Hippocampal formation (tissue), 2 donors: ENCODE results near the gene CKAP5.
"Not testable (repeated sequence)": the region's sequence is repeated elsewhere in the genome, so short reads cannot be mapped to it uniquely, and the experiment has no call there.

Experiments
- DNase-seq, 2 donors: peaks; one replicate each; lab custom pipeline; 2025; lab: John Stamatoyannopoulos, UW

The CKAP5 gene

GRCh38 chr11:46855167-46855566 lies 9.1 kb upstream of the CKAP5 start:
- DNase-seq, result no peak

- DNase-seq, result no peak
Observed at GRCh38 chr11:46850829-46851380, 4.8 kb upstream of the CKAP5 start.

GRCh38 chr11:46849631-46850030 lies 3.6 kb upstream of the CKAP5 start:
- no peak for DNase-seq

GRCh38 chr11:46846510-46846830 lies 390 bp upstream of the CKAP5 start:
- DNase-seq, result no peak

GRCh38 chr11:46845440-46845739 lies 690 bp downstream of the CKAP5 start:
- DNase-seq, result no peak

- no peak for DNase-seq
Observed at GRCh38 chr11:46840116-46840515, 6.0 kb downstream of the CKAP5 start.

GRCh38 chr11:46838501-46838900 lies 7.6 kb downstream of the CKAP5 start:
- no peak for DNase-seq

- no peak for DNase-seq
Observed at GRCh38 chr11:46837860-46838259, 8.2 kb downstream of the CKAP5 start.

- DNase-seq, result no peak
Observed at GRCh38 chr11:46836870-46837269, 9.2 kb downstream of the CKAP5 start.

- no peak for DNase-seq
Observed at GRCh38 chr11:46836431-46836830, 9.6 kb downstream of the CKAP5 start.

GRCh38 chr11:46835897-46836296 lies 10.2 kb downstream of the CKAP5 start:
- no peak for DNase-seq

GRCh38 chr11:46834821-46835220 lies 11.3 kb downstream of the CKAP5 start:
- DNase-seq, result no peak

- no peak for DNase-seq
Observed at GRCh38 chr11:46832511-46833214, 13.4 kb downstream of the CKAP5 start.

- no peak for DNase-seq
Observed at GRCh38 chr11:46827995-46828394, 18.1 kb downstream of the CKAP5 start.

- DNase-seq, result peak; percentile 83 to 85
Observed at GRCh38 chr11:46826310-46827044, 19.6 kb downstream of the CKAP5 start.

GRCh38 chr11:46808799-46809431 lies 37.2 kb downstream of the CKAP5 start:
- DNase-seq, result no peak

- DNase-seq, result no peak
Observed at GRCh38 chr11:46801694-46802470, 44.2 kb downstream of the CKAP5 start.

GRCh38 chr11:46800177-46800576 lies 45.9 kb downstream of the CKAP5 start:
- no peak for DNase-seq

GRCh38 chr11:46799725-46800124 lies 46.4 kb downstream of the CKAP5 start:
- not testable (repeated sequence) for DNase-seq

GRCh38 chr11:46778416-46778815 lies 67.7 kb downstream of the CKAP5 start:
- no peak for DNase-seq

GRCh38 chr11:46776878-46777277 lies 69.2 kb downstream of the CKAP5 start:
- DNase-seq, result no peak

- no peak for DNase-seq
Observed at GRCh38 chr11:46769636-46770221, 76.4 kb downstream of the CKAP5 start.
